CD4-positive, alpha-beta T cell treated with Interleukin-10 for 1 hour (primary cell): ENCODE measurements around the gene FRK.
A peak's percentile ranks its signal among the peaks of the same experiment; 100 is the strongest.
"Not testable (repeated sequence)": the region's sequence is repeated elsewhere in the genome, so short reads cannot be mapped to it uniquely, and the experiment has no call there.

ENCODE experiments used
- DNase-seq: peaks from one replicate; pipeline ENCODE4 v3.0.0-alpha.2; 2020

The FRK gene, protein sequence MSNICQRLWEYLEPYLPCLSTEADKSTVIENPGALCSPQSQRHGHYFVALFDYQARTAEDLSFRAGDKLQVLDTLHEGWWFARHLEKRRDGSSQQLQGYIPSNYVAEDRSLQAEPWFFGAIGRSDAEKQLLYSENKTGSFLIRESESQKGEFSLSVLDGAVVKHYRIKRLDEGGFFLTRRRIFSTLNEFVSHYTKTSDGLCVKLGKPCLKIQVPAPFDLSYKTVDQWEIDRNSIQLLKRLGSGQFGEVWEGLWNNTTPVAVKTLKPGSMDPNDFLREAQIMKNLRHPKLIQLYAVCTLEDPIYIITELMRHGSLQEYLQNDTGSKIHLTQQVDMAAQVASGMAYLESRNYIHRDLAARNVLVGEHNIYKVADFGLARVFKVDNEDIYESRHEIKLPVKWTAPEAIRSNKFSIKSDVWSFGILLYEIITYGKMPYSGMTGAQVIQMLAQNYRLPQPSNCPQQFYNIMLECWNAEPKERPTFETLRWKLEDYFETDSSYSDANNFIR

DNA sequence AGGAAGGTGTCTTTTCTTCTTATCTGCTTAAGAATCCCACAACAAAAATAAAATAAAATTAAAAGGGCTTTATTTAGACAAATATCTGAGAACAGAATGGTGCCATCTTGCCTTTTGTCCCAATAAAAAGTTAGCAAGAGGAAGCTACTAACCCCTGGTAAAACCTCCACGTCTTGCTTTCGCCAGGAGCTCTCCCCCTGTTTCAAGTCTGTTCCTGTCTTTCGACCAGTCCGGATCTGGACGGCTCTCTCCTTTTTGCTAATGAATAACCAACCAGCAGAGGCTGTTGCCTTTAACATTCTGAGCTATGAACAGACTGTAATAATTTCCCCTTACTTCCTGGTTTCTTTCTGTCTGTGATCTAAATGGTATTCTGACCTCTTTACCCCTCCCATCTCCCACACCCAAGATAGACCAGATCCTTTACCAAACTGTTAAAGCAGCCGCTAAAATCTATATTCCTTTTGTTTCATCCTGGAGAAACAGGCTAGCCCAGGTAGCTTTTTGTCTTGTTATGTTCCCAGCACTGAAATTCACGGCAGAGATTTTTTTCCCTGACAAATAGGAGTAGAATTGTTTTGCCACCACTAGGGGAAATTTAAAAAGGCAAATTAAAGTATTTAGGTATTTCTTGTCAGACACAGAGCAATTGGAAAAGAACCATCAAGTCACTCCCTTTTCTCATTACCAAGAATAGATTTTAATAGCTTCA is at the start of gene FRK:
FRK (minus strand) TSS at position 320 of the 712 bp plus-strand sequence. CDS start 580 bp downstream, outside the sequence.
- DNase-seq, result no peak

DNA sequence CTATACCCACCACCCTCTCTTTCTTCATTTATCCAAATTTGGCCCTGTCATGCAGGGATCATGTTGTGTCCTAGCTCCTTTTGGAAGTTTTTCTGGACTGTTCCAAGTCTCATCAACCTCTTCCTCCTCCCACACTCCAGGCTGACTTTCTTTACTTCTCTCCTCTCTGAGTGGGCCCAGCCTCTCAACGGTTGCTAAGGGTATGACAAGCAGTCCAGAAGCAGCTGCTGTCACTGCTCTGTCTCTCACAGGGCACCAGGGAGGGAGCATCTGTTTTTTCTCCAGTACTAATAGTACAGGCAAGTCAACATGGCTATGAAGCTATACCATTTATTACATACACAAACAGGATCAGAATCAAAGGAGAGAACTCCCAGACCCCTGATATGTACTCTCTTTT is 48.1 kb upstream of the FRK start:
- DNase-seq, result no peak

DNA sequence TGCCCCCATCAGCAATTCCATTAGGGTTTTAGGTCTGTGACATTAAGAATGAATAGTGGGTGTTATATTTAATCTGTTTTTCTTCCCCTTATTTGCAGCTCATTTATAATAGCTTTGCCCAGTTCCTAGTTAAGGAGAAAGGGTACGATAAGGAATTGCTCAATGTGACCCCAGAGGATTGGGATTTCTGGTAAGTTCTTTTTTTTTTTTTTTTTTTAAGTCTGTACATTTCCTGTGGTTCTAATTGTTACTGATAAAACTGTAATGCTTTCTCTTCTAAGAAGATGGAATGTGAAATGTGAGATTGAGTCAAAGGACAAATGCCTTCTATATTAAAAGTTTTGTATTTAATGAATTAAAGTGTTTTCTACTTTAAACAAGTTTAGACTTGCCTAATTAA is 45.5 kb upstream of the FRK start:
- DNase-seq, result no peak

DNA sequence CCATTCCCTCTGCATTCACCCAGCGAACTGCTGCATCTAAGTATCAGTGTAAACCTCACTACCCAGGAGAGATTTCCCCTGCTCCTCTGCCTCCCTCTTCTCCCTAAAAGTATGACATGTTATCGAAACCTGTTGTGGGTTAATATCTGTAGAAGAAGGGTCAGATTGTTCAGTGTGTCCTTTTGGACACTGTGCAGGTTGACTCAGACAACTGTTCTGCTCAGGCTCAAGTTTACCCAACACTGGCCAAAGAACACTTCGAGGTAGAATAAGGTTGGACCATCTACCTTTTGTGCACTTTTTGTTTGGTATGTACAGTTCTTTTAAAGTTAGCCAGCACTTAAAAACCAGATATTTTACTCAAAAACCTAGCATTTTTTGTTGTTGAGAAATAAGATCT is 44.6 kb upstream of the FRK start:
- DNase-seq, result no peak

DNA sequence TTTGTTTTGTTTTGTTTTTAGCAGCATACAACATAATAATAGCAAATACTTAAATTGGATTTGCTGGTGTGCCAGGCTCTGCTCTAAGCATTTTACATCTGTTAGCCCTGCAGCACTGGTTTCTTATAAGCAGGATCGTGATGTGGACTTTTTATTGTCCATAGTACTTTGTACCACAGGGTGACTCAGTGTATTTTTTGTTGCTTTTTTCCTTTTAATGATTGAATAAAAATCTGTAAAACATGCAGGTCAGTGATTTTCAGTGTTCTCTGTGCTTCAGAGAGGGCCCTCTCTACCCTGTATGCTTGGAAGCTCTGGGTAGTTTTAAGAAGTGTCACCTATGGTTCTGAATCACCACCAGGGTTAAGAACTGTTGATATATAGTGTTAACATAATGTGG is 43.9 kb upstream of the FRK start:
- DNase-seq, result no peak

DNA sequence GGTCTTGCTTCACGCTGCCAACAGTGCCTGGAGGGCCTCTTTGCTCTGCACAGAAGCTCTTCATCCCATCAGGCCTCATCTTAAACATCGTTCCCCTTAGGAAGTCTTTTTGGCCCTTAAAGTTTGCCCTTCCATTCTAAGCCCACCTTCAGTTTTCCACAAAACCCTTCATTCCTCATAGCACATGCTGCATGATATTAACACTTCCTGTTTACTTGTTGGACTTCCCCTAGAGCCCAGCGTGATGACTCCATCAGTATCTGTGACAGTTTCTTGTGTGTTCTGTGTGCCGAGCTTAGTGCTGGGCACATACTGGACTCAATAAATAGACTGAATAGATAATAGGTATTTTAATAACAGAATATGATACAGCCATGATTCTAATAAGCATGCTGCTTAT is 42.2 kb upstream of the FRK start:
- DNase-seq, result no peak

DNA sequence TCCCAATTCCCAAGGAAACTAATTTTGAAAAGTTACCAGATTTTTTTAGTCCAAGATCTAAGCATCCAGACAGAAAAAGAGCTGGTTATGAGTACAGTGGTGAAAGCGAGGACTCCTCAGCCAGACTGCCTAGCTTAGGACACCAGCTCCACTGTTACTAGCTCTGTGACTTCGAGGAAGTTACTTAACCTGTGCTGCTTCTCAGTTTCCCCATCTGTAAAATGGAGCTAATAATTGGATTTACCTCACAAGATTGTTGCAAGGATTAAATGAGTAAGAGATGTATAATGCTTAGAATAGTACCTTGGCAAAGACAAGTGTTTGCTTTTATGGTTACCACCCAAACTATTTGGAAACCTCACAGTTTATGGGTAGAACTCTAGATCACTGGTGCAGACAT is 41.1 kb upstream of the FRK start:
- no peak for DNase-seq

DNA sequence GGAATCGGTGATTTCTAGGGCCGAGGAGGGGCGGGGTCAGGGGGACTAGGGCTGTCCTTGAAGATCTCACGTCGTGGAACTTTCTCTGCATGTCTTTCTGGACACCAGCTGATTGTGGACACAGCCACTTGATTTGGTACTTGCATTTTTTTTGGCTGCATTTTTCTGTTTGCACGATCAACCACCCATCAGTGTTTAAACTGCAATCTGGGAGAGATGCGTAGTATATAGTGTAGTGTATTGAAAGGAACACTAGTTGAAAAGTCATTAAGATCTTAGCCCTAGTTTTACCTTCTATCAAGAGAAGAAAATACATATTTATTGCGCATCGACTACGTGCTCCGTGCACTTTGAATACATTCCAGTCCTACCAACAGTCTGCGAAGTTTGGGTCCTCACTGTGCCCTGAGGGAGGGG is 40.6 kb upstream of the FRK start:
- no peak for DNase-seq

DNA sequence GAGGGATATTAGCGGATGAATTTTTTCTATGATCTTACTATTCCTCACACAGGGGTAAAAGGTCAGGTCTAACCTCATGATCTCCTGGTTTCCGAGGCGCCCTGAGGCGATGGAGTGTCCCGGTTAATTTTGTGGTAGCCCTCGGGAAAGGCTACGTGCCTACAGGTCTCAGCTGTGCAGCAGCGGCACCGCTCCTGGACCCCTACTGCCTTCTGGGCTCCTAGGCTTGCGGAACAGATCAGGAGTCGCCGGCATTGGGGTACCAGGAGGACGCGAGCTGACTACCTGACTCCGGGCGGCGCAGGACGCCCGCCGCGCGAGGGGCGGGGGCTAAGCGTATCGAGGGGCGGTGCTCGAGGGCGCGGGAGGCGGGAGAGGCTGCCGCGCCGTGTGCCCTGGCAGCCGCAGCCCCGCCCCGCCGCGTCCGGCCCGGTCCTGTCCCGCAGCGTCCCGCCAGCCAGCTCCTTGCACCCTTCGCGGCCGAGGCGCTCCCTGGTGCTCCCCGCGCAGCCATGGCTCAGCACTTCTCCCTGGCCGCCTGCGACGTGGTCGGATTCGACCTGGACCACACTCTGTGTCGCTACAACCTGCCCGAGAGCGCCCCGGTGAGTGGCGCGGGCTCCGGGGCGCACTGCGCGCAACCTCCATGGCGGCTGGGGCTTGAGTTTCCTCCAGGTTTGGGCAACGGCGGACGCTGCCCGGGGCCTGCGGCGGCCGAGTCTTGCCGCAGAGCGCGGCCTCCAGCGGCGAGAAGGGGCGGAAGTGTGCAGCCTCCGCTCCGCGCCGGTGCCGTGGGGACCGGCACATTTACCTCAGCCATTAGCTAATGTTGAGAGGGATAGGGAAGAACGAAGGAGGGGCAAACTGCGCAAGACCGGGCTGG is 40.0 kb upstream of the FRK start, which contains the start of gene NT5DC1:
NT5DC1 (plus strand) TSS at position 435 of the 883 bp plus-strand sequence; CDS start at position 513, 78 bp downstream.
- DNase-seq, result peak; percentile 84

DNA sequence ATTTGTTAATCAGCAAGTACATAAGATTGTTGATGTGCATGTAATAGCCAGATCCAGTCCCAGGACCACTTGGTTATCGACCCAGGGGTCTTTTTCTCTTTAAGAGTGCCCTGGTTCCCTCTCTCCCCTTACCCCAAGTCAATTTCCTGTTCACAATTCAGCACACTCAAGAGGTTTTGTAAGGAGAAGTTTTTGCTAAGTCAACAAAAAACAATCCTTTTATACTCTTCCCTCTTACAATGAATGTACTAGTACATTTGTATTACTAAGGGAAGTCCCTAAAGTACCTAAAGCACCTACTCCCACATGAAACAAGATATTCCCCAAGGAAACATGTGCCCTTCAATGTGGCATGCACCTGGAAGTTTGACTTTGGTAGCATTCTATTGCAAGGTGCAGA is 38.3 kb upstream of the FRK start:
- DNase-seq, result no peak

DNA sequence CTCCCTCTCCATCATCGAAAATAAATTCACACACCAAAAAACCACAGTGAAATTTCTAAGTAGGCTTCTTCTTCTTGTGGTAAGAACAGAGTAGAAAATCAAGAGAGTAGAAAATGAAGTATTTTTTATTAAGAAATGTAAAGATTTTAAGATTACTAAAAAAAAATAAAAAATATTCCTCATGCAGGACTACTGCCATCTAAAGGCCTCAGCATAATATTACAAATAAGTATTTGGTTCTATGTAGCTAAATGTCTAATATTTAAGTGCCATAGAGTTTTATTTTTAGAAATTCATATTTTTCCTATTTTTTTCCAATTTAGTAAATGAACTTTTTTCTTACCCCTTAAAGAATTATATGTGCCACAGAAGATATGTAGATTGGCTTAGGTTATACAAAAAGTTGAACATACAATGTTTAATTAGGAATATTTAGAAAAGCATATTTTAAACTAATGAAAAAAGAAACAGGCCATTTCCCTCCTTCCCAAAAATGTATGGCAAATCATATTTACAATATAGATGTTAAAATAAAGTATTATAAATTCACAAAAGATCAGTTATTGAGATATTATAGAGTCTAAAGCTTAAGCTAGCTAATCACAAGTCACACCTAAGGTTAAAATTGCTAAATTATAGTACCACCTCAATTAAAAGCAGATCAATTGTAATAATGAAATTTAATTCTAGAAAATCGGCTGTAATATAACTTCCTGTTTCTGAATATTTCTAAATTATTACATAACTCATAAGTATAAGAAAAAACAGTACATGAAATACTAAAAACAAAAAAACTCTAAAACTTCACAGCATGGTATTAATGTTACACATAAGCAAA is 36.5 kb upstream of the FRK start:
- no peak for DNase-seq

DNA sequence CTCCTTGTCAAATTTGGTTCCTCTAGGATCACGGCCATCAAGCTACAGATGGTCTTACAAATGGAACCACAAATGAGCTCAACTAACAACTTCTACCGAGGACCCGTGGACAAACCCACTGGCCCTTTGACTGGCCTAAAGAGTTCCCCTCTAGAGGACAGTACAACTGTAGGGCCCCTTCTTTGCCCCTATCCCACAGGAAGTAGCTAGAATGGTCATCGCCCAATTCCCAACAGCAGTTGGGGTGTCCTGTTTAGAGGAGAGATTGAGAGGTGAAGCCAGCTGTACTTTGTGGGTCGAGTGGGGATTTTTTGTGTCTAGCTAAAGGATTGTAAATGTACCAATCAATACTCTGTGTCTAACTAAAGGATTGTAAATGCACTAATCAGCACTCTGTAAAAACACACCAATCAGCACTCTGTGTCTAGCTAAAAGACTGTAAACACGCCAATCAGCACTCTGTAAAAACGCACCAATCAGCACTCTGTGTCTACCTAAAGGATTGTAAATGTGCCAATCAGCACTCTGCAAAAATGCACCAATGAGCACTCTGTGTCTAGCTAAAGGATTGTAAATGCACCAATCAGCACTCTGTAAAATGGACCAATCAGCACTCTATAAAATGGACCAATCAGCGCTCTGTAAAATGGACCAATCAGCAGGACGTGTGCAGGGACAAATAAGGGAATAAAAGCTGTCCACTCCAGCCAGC is 35.5 kb upstream of the FRK start:
- DNase-seq, result not testable (repeated sequence)

DNA sequence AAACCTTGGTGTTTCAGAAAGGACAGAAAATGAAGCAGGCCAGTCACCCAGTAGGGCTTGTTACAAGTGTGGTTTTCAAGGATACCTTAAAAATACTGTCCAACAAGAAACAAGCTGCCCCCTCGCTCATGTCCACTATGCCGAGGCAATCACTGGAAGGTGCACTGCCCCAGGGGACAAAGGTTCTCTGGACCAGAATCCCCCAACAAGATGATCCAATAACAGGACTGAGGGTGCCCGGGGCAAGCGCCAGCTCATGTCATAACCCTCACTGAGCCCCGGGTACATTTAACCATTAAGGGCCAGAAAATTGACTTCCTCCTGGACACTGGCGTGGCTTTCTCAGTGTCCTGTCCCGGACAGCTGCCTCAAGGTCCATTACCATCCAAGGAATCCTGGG is 33.4 kb upstream of the FRK start:
- no peak for DNase-seq

DNA sequence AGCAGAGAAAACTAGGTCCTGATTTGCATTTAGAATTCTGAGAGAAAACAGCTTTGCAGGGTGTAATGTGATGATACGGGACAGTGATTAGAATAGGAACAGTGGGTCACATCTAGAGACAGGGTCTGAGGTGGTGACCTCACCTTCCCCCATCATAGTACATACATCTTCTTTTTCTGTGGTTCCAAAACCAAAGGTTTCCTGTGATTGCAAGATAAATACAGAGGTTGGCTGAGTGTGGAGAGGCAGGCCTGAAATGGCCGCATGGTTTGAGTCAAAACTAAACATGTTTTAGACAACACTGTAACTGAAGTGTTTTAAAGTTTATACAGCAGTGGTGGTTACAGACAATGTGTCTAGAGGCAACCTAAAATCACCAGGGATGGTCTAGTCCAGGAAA is 29.6 kb upstream of the FRK start:
- no peak for DNase-seq

DNA sequence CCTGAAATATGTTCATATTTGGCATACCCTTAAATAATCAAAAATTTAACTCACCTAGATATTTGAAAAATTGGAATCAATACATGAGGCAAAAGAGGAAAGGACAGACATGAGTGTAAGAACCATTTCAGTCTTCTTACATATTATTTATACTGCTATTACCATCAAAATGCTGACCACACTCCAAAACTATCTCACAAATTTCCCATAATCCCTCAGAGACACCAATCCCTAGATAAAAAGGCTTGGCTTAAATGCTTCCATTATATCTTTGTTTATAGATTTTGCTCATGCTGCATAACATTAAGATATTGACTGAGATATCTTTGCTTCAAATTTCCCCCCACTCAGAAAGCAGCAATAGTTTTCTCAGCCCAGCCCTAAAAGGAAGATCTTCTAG is 28.3 kb upstream of the FRK start:
- no peak for DNase-seq

DNA sequence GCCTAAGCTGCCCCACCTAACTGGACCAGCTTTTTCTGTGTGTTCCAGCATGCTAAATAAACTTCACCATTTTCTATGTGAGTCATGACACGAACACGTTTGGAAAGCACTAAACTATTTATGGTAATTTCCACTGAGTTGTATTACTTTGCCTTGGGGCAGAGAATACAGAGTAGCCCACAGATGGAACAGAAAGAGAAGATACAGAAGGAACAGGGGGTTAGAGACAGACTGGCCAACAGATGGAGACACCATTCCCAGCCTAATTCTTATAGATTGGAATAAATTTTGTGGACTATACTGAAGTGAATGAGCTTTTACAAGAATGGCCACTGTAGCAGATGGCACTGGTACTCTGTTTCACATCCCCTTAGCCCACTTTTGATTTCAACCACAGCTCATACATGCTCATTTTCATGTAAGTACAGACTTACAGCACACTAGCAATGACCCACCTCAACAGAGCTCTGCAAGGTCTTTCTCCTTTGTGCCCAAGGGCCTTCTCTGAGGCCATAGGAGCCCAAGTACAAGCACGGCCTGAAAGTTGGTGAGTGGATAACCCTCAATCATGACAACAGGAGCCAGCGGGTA is 26.8 kb upstream of the FRK start:
- DNase-seq, result no peak

DNA sequence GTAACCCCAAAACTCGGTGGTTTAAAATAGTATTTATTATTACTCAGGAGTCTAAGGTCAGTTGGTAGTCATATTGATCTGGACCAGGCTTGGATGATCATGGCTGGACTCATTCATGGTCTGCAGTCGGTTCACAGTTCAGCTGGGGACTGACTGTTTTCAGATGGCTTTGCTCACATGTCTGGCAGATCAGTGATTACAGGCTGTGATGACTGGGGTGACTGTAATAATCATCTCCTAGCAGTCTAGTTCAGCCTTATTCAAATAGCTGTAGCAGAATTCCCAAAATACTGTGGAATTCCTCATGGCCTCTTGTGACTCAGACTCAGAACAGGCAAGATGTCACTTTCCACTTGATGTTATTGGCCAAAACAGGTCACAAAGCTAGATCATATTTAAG is 23.6 kb upstream of the FRK start:
- no peak for DNase-seq

DNA sequence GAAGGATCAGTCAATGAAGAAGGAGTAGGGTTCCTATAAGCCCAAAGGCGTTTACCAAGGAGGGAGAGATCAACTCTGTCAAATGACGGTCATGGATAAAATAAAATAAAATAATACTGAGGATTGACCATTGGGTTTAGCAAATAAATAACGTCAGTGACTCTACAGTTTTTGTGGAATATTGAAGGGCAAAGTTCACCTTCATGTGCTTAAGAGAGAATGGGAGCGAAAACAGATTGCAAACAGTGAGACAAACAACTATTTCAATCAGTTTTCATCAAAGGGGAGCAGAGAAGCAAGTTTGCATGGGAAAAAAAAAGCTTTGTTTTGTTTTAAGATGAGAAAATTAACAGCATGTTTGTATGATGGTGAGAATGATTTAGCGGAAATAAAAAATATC is 22.4 kb upstream of the FRK start:
- DNase-seq, result no peak

DNA sequence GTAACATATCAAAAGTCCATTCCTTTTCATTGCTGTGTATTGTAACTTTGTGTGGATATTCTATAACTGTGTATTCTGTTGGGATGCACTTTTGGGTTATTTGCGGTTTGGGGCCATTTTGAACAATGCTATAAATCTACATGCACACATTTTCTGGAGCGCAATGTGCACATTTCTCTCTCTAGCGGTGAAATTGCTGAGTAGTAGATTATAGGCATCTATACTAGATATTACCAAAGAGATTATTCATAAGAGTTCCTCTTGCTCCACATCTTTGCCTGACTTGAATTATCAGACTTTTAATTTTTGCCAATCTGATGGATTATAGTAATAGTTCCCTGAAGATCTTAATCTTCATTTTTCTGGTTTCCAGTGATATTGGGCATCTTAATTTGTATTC is 18.3 kb upstream of the FRK start:
- no peak for DNase-seq

DNA sequence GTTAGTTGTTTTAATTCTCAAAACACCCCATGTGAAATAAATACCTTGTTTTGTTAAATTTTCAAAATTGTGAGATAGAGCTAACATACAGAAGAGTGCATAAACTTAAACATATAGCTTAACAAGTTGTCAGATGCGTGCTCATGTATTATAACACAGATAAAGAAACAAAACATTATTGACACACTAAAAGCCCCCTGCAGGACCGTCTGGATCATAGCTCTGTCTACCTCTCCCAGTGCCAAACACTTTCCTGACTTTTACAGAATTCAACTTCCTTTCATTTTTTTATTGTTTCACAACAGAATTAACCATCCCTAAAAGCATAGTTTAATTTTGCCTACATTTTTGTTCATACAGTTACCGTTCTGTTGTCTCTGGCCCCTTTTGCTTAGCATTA is 17.8 kb upstream of the FRK start:
- no peak for DNase-seq

DNA sequence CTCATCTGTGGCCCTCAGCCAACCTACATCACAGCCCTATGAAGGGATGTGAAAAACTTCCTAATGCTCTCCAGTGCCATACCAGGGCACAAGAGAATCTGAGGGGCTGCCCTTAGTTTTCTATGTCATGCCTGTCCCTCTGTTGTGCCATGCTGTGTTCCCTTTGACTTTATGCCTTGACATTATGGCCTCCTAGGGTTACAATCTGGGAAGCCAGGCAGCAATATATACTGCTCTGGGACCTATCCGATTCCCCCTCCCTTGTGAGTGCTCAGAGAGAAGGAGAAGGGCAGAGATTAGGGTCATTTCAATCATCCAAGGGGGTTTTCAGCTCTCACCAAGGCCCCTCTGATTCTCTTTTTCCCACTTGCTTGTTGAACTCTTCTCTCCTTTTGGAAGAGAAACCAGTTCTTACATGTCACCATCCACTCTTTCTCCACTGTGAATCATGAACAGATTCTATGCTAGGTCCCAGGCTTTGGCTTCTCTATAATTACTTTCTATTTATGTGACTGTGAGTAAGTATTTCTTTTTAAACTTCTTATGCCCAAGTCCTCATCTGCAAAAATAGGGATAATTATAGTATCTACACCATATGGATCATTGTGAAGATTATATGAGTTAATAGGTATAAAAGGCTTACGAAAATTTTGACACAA is 14.2 kb upstream of the FRK start:
- DNase-seq, result no peak
